Lower leg skin (tissue), 4 donors: Measurements from ENCODE around the gene YPEL5. TPM values are rescaled to one million over a fixed set of nuclear protein-coding genes. Genes with fewer than 3 reads are reported as not detected.
A peak's percentile ranks its signal among the peaks of the same experiment; 100 is the strongest.

Experiments used
- DNase-seq, 2 donors: peaks; one replicate each; pipeline ENCODE4 v3.0.0-alpha.2; 2019; ENCODE audit warnings: low spot score in 2 of 2
- H3K4me3 ChIP-seq: fragments of 200-600 bp; sonication (generic); 2 replicates; pipeline ENCODE4 v1.5.1; 2017; ENCODE audit warnings: mild to moderate bottlenecking, low read depth; ENCODE audit not compliant: poor library complexity, severe bottlenecking
- CTCF ChIP-seq, 3 donors: fragments of 450-650 bp; IDR thresholded peaks; one replicate each; pipeline ENCODE4 v1.5.1; 2016; ENCODE audit warnings: antibody characterized with exemption in 3 of 3, mild to moderate bottlenecking in 3 of 3, moderate library complexity in 2 of 3
- POLR2A ChIP-seq, 2 donors: fragments of 450-650 bp; IDR thresholded peaks; one replicate each; pipeline ENCODE4 v1.6.1; 2016 to 2017; ENCODE audit warnings: antibody characterized with exemption in 2 of 2, mild to moderate bottlenecking in 1 of 2, moderate library complexity in 1 of 2
- WGBS, 2 donors: methylation state at CpG; one replicate each; pipeline ENCODE4 v1.1.5; 2018; 5-methylcytosine and 5-hydroxymethylcytosine counted together
- intact Hi-C: fragments of 100-400 bp; cut with DNase I; formaldehyde crosslinking; loops from one replicate; pipeline ENCODE4 v1.15.0; 2023; ENCODE audit warnings: low total_unique reads
- total RNA-seq, 4 donors: library from RNA; depleted of rRNA; stranded (reverse); fragments of >200 nt; gene quantifications; one replicate each; pipeline ENCODE4 v1.1.0, GENCODE V29; 2016

The YPEL5 gene
- total RNA-seq, 4 donors from 2014 or later: 75.3 to 108 (median 84.3) TPM

GRCh38 chr2:30185178-30185577 lies 38.4 kb downstream of the YPEL5 start:
- no peak for DNase-seq
- TF ChIP-seq CTCF (IDR thresholded peaks at IDR 0.05): no peak
- no peak for TF ChIP-seq POLR2A (IDR thresholded peaks at IDR 0.05)
- 50 to 53% methylated on average over 4 of the region's 4 CpGs for WGBS, 2 donors
- intact Hi-C loops: no loop called here
- no peak overlapping the region for H3K4me3 ChIP-seq

- intact Hi-C loops: no loop called here
- no peak for TF ChIP-seq CTCF (IDR thresholded peaks at IDR 0.05)
- no peak for TF ChIP-seq POLR2A (IDR thresholded peaks at IDR 0.05)
- no peak for DNase-seq
- H3K4me3 ChIP-seq: no peak overlapping the region
- 84 to 94% methylated on average over 2 of the region's 2 CpGs for WGBS, 2 donors
Measured at GRCh38 chr2:30188292-30188691, 41.5 kb downstream of the YPEL5 start.

GRCh38 chr2:30190637-30191036 lies 43.8 kb downstream of the YPEL5 start:
- intact Hi-C loops: no loop called here
- no peak for DNase-seq
- TF ChIP-seq CTCF (IDR thresholded peaks at IDR 0.05) (no peak), POLR2A (IDR thresholded peaks at IDR 0.05) (no peak)
- WGBS, 2 donors: 93 to 94% methylated on average over 13 of the region's 13 CpGs
- H3K4me3 ChIP-seq: no peak overlapping the region

GRCh38 chr2:30191107-30191506 lies 44.3 kb downstream of the YPEL5 start:
- peak in 1 of 2 donors; percentile 73 for DNase-seq
- 94 to 95% methylated on average over 10 of the region's 10 CpGs for WGBS, 2 donors

GRCh38 chr2:30191819-30192271 lies 45.0 kb downstream of the YPEL5 start:
- no peak overlapping the region for H3K4me3 ChIP-seq
- 84% methylated on average over 7 of the region's 7 CpGs for WGBS, 2 donors
- TF ChIP-seq POLR2A (IDR thresholded peaks at IDR 0.05) (no peak), CTCF (IDR thresholded peaks at IDR 0.05) (no peak)
- peak in 1 of 2 donors; percentile 50 for DNase-seq
- intact Hi-C loops: no loop called here

More at GRCh38 chr2:30191107-30191506, 44.3 kb downstream of the YPEL5 start:
- intact Hi-C loops: no loop called here
- H3K4me3 ChIP-seq: no peak overlapping the region
- TF ChIP-seq CTCF (IDR thresholded peaks at IDR 0.05) (no peak), POLR2A (IDR thresholded peaks at IDR 0.05) (no peak)

GRCh38 chr2:30192314-30192713 lies 45.5 kb downstream of the YPEL5 start:
- intact Hi-C loops: no loop called here
- peak in 1 of 2 donors; percentile 3 for DNase-seq

More at GRCh38 chr2:30192314-30192713, 45.5 kb downstream of the YPEL5 start:
- TF ChIP-seq CTCF (IDR thresholded peaks at IDR 0.05): no peak
- no peak for TF ChIP-seq POLR2A (IDR thresholded peaks at IDR 0.05)
- no peak overlapping the region for H3K4me3 ChIP-seq
- 93 to 94% methylated on average over 4 of the region's 4 CpGs for WGBS, 2 donors
